IMR-90 (cell line): Measurements from ENCODE around the gene RIF1. TPM values are rescaled to one million over a fixed set of nuclear protein-coding genes. Genes with fewer than 3 reads are reported as not detected.

Experiments
- ATAC-seq: fragments of 200-7000 bp; cut with Tn5 transposase; 2 replicates; pipeline ENCODE4 v1.9.1; 2020; ENCODE audit warnings: low read depth, mild to moderate bottlenecking, moderate library complexity
- BruUV-seq: library from RNA; stranded (reverse); fragments of 400-500 nt; replicated peaks from 2 replicates; lab custom pipeline; 2021; lab: Mats Ljungman, UMichigan
- CTCF ChIA-PET: fragments of 300-600 bp; formaldehyde crosslinking; extraction: SDS; loops from one replicate; lab custom pipeline; 2021; ENCODE audit warnings: antibody characterized with exemption; lab: Yijun Ruan, JAX
- POLR2A ChIA-PET: fragments of 300-600 bp; sonication (Branson Sonifier 250); formaldehyde crosslinking; loops from one replicate; lab custom pipeline; 2022; ENCODE audit warnings: antibody characterized with exemption; ENCODE audit not compliant: unreplicated experiment; lab: Charles Lee
- DNase-seq: peaks from one replicate; pipeline ENCODE4 v3.0.0; 2013
- H2AFZ ChIP-seq: replicated peaks from 2 replicates; pipeline ENCODE3; 2013; ENCODE audit warnings: low read length, mild to moderate bottlenecking; ENCODE audit not compliant: poor library complexity
- H2AK5ac ChIP-seq: 2 replicates; pipeline ENCODE4 v1.6.1; 2013; ENCODE audit warnings: low read depth, low read length, inconsistent platforms
- H2AK9ac ChIP-seq: replicated peaks from 2 replicates; pipeline ENCODE3; 2013; ENCODE audit warnings: mild to moderate bottlenecking, low read depth, low read length, moderate library complexity; ENCODE audit not compliant: poor library complexity
- H2BK120ac ChIP-seq: 2 replicates; pipeline ENCODE4 v1.6.1; 2013; ENCODE audit warnings: low read depth, low read length, inconsistent platforms
- H2BK15ac ChIP-seq: 3 replicates; pipeline ENCODE4 v1.6.1; 2013; ENCODE audit warnings: low read depth, low read length, inconsistent platforms
- H2BK20ac ChIP-seq: 2 replicates; pipeline ENCODE4 v1.6.1; 2013; ENCODE audit warnings: low read depth, mild to moderate bottlenecking, inconsistent platforms, low read length, moderate library complexity
- H2BK5ac ChIP-seq: 2 replicates; pipeline ENCODE4 v1.6.1; 2013; ENCODE audit warnings: mild to moderate bottlenecking, low read depth, low read length, inconsistent platforms; ENCODE audit not compliant: poor library complexity, severe bottlenecking
- H3K14ac ChIP-seq: replicated peaks from 2 replicates; pipeline ENCODE4 v1.6.1; 2013; ENCODE audit warnings: low read depth, low read length, inconsistent platforms
- H3K18ac ChIP-seq: 2 replicates; pipeline ENCODE4 v1.6.1; 2013; ENCODE audit warnings: low read depth, low read length, control low read depth
- H3K23ac ChIP-seq: 2 replicates; pipeline ENCODE4 v1.6.1; 2013; ENCODE audit warnings: low read depth, low read length, inconsistent platforms
- H3K27ac ChIP-seq: 2 replicates; pipeline ENCODE4 v1.5.1; 2013; ENCODE audit warnings: mild to moderate bottlenecking, control low read depth, low read length; ENCODE audit not compliant: insufficient read depth
- H3K27me3 ChIP-seq: 2 replicates; pipeline ENCODE4 v1.6.1; 2013; ENCODE audit warnings: low read length; ENCODE audit not compliant: control insufficient read depth, insufficient read depth
- H3K36me3 ChIP-seq: 2 replicates; pipeline ENCODE4 v1.6.1; 2013; ENCODE audit warnings: low read length, mixed read lengths; ENCODE audit not compliant: control insufficient read depth, insufficient read depth
- H3K4ac ChIP-seq: 2 replicates; pipeline ENCODE4 v1.6.1; 2013; ENCODE audit warnings: low read depth, low read length, inconsistent platforms
- H3K4me1 ChIP-seq: 2 replicates; pipeline ENCODE4 v1.6.1; 2013; ENCODE audit warnings: low read length, mixed read lengths; ENCODE audit not compliant: control insufficient read depth, insufficient read depth
- H3K4me2 ChIP-seq: 2 replicates; pipeline ENCODE4 v1.6.1; 2013; ENCODE audit warnings: low read depth, mild to moderate bottlenecking, control low read depth, low read length, moderate library complexity
- H3K4me3 ChIP-seq: 2 replicates; pipeline ENCODE4 v1.5.1; 2013; ENCODE audit warnings: low read depth, mild to moderate bottlenecking, control low read depth, low read length, moderate library complexity; ENCODE audit not compliant: insufficient read depth
- H3K56ac ChIP-seq: 2 replicates; pipeline ENCODE4 v1.6.1; 2013; ENCODE audit warnings: low read length, inconsistent platforms; ENCODE audit not compliant: insufficient read depth; ENCODE audit errors: extremely low read depth
- H3K79me1 ChIP-seq, 2 experiments: 2 replicates each; pipeline ENCODE4 v1.6.1; 2013; ENCODE audit warnings: low read length in 2 of 2, inconsistent platforms in 1 of 2, low read depth in 1 of 2
- H3K9ac ChIP-seq: 2 replicates; pipeline ENCODE4 v1.6.1; 2013; ENCODE audit warnings: low read depth, low read length, control low read depth
- H3K9me1 ChIP-seq: 2 replicates; pipeline ENCODE4 v1.6.1; 2013; ENCODE audit warnings: low read length, inconsistent platforms; ENCODE audit not compliant: insufficient read depth
- H3K9me3 ChIP-seq: 2 replicates; pipeline ENCODE4 v1.6.1; 2013; ENCODE audit warnings: low read length; ENCODE audit not compliant: control insufficient read depth, insufficient read depth
- H4K20me1 ChIP-seq: 2 replicates; pipeline ENCODE4 v1.6.1; 2013; ENCODE audit warnings: low read length, inconsistent platforms; ENCODE audit not compliant: insufficient read depth
- H4K5ac ChIP-seq: 2 replicates; pipeline ENCODE4 v1.6.1; 2013; ENCODE audit warnings: mild to moderate bottlenecking, low read depth, low read length, control low read depth
- H4K8ac ChIP-seq, 2 experiments: 2 replicates each; pipeline ENCODE4 v1.6.1; 2013; ENCODE audit warnings: low read depth in 2 of 2, low read length in 2 of 2, control low read depth in 1 of 2, inconsistent platforms in 1 of 2
- H4K91ac ChIP-seq: 2 replicates; pipeline ENCODE4 v1.6.1; 2013; ENCODE audit warnings: low read depth, low read length, inconsistent platforms; ENCODE audit not compliant: insufficient read depth
- BHLHE40 ChIP-seq: fragments of 150-350 bp; IDR thresholded peaks from 2 replicates; pipeline ENCODE4 v1.6.1; 2016; ENCODE audit warnings: mild to moderate bottlenecking, low read depth, low read length
- CEBPB ChIP-seq: IDR thresholded peaks from 2 replicates; pipeline ENCODE4 v1.6.1; 2012; ENCODE audit warnings: low read depth, low read length, improper control_type of control experiment
- CHD1 ChIP-seq: IDR thresholded peaks from 2 replicates; pipeline ENCODE4 v1.6.1; 2012; ENCODE audit warnings: low read depth, low read length, improper control_type of control experiment
- FOS ChIP-seq: fragments of 150-350 bp; IDR thresholded peaks from 2 replicates; pipeline ENCODE4 v1.6.1; 2016; ENCODE audit warnings: low read depth, low read length
- NFE2L2 ChIP-seq: fragments of 150-350 bp; IDR thresholded peaks from 2 replicates; pipeline ENCODE4 v1.6.1; 2016; ENCODE audit warnings: low read depth, mild to moderate bottlenecking, low read length
- POLR2A ChIP-seq: IDR thresholded peaks from 2 replicates; pipeline ENCODE4 v1.6.1; 2012; ENCODE audit warnings: mild to moderate bottlenecking, low read depth, low read length
- RCOR1 ChIP-seq: IDR thresholded peaks from 2 replicates; pipeline ENCODE4 v1.6.1; 2012; ENCODE audit warnings: mild to moderate bottlenecking, low read length, improper control_type of control experiment; ENCODE audit not compliant: insufficient replicate concordance
- WGBS, 2 experiments: methylation state at CpG; one replicate each; pipeline versions ENCODE4 v1.1.5 to v1.1.7; 2013; ENCODE audit warnings: missing lambda C conversion rate in 2 of 2; ENCODE audit not compliant: insufficient read length in 1 of 2; ENCODE audit errors: extremely low coverage in 2 of 2; 5-methylcytosine and 5-hydroxymethylcytosine counted together
- dilution Hi-C: fragments of 300-500 bp; cut with HindIII; formaldehyde crosslinking; loops from one replicate; pipeline ENCODE4 v1.14.3; 2018; ENCODE audit warnings: low sequenced_read_pairs; ENCODE audit not compliant: unreplicated experiment
- in situ Hi-C: fragments of 300-500 bp; cut with MboI; formaldehyde crosslinking; loops from 3 replicates; pipeline ENCODE4 v1.14.3; 2019; ENCODE audit warnings: low sequenced_read_pairs, inconsistent platforms, mixed read lengths
- intact Hi-C: fragments of 100-400 bp; cut with micrococcal nuclease; formaldehyde crosslinking; loops from 2 replicates; pipeline ENCODE4 v1.10.0; 2022
- polyA plus RNA-seq, 3 experiments: library from polyadenylated mRNA; depleted of rRNA; stranded (reverse); fragments of >200 nt; gene quantifications; 2 replicates each; pipeline ENCODE4 v1.2.3, GENCODE V29; 2012; ENCODE audit warnings: low replicate concordance in 1 of 3
- total RNA-seq: library from RNA; depleted of rRNA; stranded (reverse); fragments of >200 nt; gene quantifications from 2 replicates; pipeline ENCODE4 v1.2.3, GENCODE V29; 2012
- TF ChIP-seq, protein P1 (sequence below): fragments of 150-350 bp; IDR thresholded peaks from 2 replicates; pipeline ENCODE4 v1.6.1; 2016; ENCODE audit warnings: low read depth, mild to moderate bottlenecking, low read length, moderate library complexity, borderline replicate concordance
- TF ChIP-seq, protein P2 (sequence below): conservative IDR thresholded peaks from 2 replicates; pipeline ENCODE4 v1.5.1; 2012; ENCODE audit warnings: mild to moderate bottlenecking, low read depth, low read length, improper control_type of control experiment
- TF ChIP-seq, protein P3 (sequence below): fragments of 150-350 bp; IDR thresholded peaks from 2 replicates; pipeline ENCODE4 v1.6.1; 2017; ENCODE audit warnings: mild to moderate bottlenecking, antibody characterized with exemption, low read length, low read depth

RIF1 gene
- total and polyA plus RNA-seq, 2 of the 4 experiments (the other 2 are of a cell fraction) = 4.3 to 43.9 TPM

DNA sequence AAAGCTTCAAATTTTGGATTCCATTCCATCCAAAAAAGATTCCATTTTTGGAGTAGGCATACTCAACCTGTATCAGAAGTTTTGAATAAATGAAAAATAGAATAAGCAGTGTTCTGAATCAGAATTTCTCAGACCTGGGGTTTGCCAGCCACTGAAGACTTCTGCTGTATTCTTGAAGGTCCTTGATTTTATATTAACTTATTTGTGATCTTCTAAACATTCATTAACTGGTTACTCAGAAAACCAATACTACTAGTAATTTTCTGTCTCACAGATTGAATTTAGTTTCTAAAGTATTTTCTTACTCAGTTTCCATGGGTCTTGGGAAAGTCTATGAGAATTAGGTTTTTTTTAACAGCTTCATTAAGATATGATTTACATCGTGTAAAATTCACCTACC is 60.9 kb downstream of the RIF1 start:
- CTCF ChIA-PET = no interaction called here
- Histone ChIP-seq H3K4ac (no peak overlapping the region), H3K4me2 (no peak overlapping the region), H4K20me1 (no peaks in the 10 kb centered on the region), H3K27me3 (no peaks in the 10 kb centered on the region), H2AK9ac (no peak overlapping the region), H3K14ac (no peak overlapping the region), H3K27ac (no peak overlapping the region), H3K4me1 (no peaks in the 10 kb centered on the region), H3K9ac (no peak overlapping the region), H3K9me1 (no peaks in the 10 kb centered on the region), H4K8ac (no peak overlapping the region), H3K23ac (no peak overlapping the region), H2AK5ac (no peak overlapping the region), H2BK15ac (no peak overlapping the region), H4K91ac (no peak overlapping the region), H2AFZ (no peak overlapping the region), H3K18ac (no peak overlapping the region), H2BK5ac (no peak overlapping the region), H4K5ac (no peak overlapping the region), H3K56ac (no peak overlapping the region), H2BK20ac (no peak overlapping the region), H3K36me3 (peaks cover 31% of the 10 kb centered on the region), H3K9me3 (no peaks in the 10 kb centered on the region), H2BK120ac (no peak overlapping the region), H3K79me1 (peaks cover 0 to 7% of the 10 kb centered on the region in 2 experiments; a peak in 3 of 4 replicates), H3K4me3 (no peak overlapping the region)
- no peak for ATAC-seq
- intact Hi-C loops (no loop called here), dilution Hi-C loops (no loop called here), in situ Hi-C loops (loop anchor here (25.0 kb wide), 1 partner anchor 1192 kb away; no protein-coding TSS in a partner anchor)
- TF ChIP-seq NFE2L2 = no peak
- no peak for TF ChIP-seq BHLHE40
- TF ChIP-seq CEBPB = no peak
- TF ChIP-seq CHD1 = no peak
- TF ChIP-seq POLR2A = no peak
- TF ChIP-seq, protein P1, sequence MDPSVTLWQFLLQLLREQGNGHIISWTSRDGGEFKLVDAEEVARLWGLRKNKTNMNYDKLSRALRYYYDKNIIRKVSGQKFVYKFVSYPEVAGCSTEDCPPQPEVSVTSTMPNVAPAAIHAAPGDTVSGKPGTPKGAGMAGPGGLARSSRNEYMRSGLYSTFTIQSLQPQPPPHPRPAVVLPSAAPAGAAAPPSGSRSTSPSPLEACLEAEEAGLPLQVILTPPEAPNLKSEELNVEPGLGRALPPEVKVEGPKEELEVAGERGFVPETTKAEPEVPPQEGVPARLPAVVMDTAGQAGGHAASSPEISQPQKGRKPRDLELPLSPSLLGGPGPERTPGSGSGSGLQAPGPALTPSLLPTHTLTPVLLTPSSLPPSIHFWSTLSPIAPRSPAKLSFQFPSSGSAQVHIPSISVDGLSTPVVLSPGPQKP = no peak
- TF ChIP-seq RCOR1 = no peak
- TF ChIP-seq, protein P2, sequence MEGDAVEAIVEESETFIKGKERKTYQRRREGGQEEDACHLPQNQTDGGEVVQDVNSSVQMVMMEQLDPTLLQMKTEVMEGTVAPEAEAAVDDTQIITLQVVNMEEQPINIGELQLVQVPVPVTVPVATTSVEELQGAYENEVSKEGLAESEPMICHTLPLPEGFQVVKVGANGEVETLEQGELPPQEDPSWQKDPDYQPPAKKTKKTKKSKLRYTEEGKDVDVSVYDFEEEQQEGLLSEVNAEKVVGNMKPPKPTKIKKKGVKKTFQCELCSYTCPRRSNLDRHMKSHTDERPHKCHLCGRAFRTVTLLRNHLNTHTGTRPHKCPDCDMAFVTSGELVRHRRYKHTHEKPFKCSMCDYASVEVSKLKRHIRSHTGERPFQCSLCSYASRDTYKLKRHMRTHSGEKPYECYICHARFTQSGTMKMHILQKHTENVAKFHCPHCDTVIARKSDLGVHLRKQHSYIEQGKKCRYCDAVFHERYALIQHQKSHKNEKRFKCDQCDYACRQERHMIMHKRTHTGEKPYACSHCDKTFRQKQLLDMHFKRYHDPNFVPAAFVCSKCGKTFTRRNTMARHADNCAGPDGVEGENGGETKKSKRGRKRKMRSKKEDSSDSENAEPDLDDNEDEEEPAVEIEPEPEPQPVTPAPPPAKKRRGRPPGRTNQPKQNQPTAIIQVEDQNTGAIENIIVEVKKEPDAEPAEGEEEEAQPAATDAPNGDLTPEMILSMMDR = no peak
- no peak for TF ChIP-seq FOS
- TF ChIP-seq, protein P3, sequence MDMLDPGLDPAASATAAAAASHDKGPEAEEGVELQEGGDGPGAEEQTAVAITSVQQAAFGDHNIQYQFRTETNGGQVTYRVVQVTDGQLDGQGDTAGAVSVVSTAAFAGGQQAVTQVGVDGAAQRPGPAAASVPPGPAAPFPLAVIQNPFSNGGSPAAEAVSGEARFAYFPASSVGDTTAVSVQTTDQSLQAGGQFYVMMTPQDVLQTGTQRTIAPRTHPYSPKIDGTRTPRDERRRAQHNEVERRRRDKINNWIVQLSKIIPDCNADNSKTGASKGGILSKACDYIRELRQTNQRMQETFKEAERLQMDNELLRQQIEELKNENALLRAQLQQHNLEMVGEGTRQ = no peak
- POLR2A ChIA-PET = no interaction called here
- DNase-seq = no peak
- no TSS peak for BruUV-seq
- WGBS, 2 experiments = no CpG with 5 or more reads among the region's 1 CpG
